ENCODE measurements around the gene CST6. TPM values are rescaled to one million over a fixed set of nuclear protein-coding genes. Genes with fewer than 3 reads are reported as not detected.

CST6 gene
- total RNA-seq, 4 donors from 2014 or later = 7.1 to 53.1 (median 30.6) TPM

GRCh38 chr11:66014804-66015453 is 3.1 kb downstream of the CST6 start:
- H3K27ac ChIP-seq = no peak overlapping the region
- no peak for DNase-seq
- H3K9me3 ChIP-seq = no peaks in the 10 kb centered on the region
- no peaks in the 10 kb centered on the region for H3K36me3 ChIP-seq
- no peak overlapping the region for H3K4me3 ChIP-seq (replicated peaks in 1 of 3)
- peaks cover 12 to 28% of the 10 kb centered on the region in 2 donors for H3K4me1 ChIP-seq
- intact Hi-C loops (cut with DNase I) = no loop called here
- H3K27me3 ChIP-seq = no peaks in the 10 kb centered on the region
- no peak for TF ChIP-seq POLR2A (IDR thresholded peaks at IDR 0.05)
- TF ChIP-seq, protein P1, sequence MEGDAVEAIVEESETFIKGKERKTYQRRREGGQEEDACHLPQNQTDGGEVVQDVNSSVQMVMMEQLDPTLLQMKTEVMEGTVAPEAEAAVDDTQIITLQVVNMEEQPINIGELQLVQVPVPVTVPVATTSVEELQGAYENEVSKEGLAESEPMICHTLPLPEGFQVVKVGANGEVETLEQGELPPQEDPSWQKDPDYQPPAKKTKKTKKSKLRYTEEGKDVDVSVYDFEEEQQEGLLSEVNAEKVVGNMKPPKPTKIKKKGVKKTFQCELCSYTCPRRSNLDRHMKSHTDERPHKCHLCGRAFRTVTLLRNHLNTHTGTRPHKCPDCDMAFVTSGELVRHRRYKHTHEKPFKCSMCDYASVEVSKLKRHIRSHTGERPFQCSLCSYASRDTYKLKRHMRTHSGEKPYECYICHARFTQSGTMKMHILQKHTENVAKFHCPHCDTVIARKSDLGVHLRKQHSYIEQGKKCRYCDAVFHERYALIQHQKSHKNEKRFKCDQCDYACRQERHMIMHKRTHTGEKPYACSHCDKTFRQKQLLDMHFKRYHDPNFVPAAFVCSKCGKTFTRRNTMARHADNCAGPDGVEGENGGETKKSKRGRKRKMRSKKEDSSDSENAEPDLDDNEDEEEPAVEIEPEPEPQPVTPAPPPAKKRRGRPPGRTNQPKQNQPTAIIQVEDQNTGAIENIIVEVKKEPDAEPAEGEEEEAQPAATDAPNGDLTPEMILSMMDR (IDR thresholded peaks at IDR 0.05) = no peak
- WGBS, 2 donors = 93 to 98% methylated on average over 4 of the region's 6 CpGs

- no peak for TF ChIP-seq POLR2A (IDR thresholded peaks at IDR 0.05)
- TF ChIP-seq, protein P1 (IDR thresholded peaks at IDR 0.05) = no peak
- Histone ChIP-seq H3K4me3 (replicated peaks in 1 of 3) (no peak overlapping the region), H3K9me3 (no peaks in the 10 kb centered on the region), H3K36me3 (no peaks in the 10 kb centered on the region), H3K27ac (no peak overlapping the region), H3K27me3 (no peaks in the 10 kb centered on the region), H3K4me1 (peaks cover 12 to 28% of the 10 kb centered on the region in 2 donors)
- 83 to 93% methylated on average over 3 to 5 of the region's 7 CpGs for WGBS, 2 donors
- intact Hi-C loops (cut with DNase I) = no loop called here
- no peak for DNase-seq
Measured at GRCh38 chr11:66015454-66015881, 3.7 kb downstream of the CST6 start.

- Histone ChIP-seq H3K27ac (no peak overlapping the region), H3K27me3 (no peaks in the 10 kb centered on the region), H3K4me1 (peaks cover 12 to 23% of the 10 kb centered on the region in 2 donors), H3K4me3 (replicated peaks in 1 of 3) (no peak overlapping the region), H3K9me3 (no peaks in the 10 kb centered on the region), H3K36me3 (no peaks in the 10 kb centered on the region)
- TF ChIP-seq, protein P1 (IDR thresholded peaks at IDR 0.05) = no peak
- no peak for TF ChIP-seq POLR2A (IDR thresholded peaks at IDR 0.05)
- intact Hi-C loops (cut with DNase I) = no loop called here
- peak in 1 of 2 donors; percentile 17 for DNase-seq
- 85 to 91% methylated on average over 12 to 16 of the region's 18 CpGs for WGBS, 2 donors
Measured at GRCh38 chr11:66015936-66016792, 4.4 kb downstream of the CST6 start.

DNA sequence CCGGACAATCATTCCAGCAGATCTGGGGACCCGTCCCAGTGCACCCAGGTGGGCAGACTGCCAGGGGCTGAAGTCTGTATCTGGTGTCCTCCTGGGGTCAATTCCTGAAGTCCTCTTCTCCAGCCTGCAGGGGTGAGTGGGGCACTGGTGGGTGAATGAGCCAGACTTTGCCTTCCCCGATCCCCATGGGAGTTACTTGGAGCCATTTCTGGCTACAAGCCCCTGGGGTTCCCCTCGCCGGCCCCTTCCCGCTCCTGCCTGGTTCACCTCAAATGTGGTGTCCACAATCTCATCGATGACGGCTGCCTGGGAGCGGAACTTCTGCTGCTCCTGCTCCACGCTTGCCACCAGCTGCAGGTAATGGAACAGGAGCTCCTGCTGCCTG is 5.0 kb downstream of the CST6 start:
- Histone ChIP-seq H3K27me3 (no peaks in the 10 kb centered on the region), H3K27ac (no peak overlapping the region), H3K36me3 (no peaks in the 10 kb centered on the region), H3K4me1 (peaks cover 8 to 19% of the 10 kb centered on the region in 2 donors), H3K4me3 (replicated peaks in 1 of 3) (no peak overlapping the region), H3K9me3 (no peaks in the 10 kb centered on the region)
- DNase-seq = no peak
- 88 to 90% methylated on average over 10 of the region's 10 CpGs for WGBS, 2 donors
- intact Hi-C loops (cut with DNase I) = no loop called here
- no peak for TF ChIP-seq POLR2A (IDR thresholded peaks at IDR 0.05)
- TF ChIP-seq, protein P1 (IDR thresholded peaks at IDR 0.05) = no peak

GRCh38 chr11:66017321-66017720 is 5.5 kb downstream of the CST6 start:
- DNase-seq = no peak
- Histone ChIP-seq H3K9me3 (no peaks in the 10 kb centered on the region), H3K27me3 (no peaks in the 10 kb centered on the region), H3K36me3 (no peaks in the 10 kb centered on the region), H3K4me1 (peaks cover 5 to 17% of the 10 kb centered on the region in 2 donors), H3K27ac (no peak overlapping the region), H3K4me3 (replicated peaks in 1 of 3) (no peak overlapping the region)
- WGBS, 2 donors = 76 to 77% methylated on average over 4 of the region's 4 CpGs
- intact Hi-C loops (cut with DNase I) = no loop called here
- TF ChIP-seq, protein P1 (IDR thresholded peaks at IDR 0.05) = no peak
- TF ChIP-seq POLR2A (IDR thresholded peaks at IDR 0.05) = no peak

All from thyroid gland (tissue), 4 donors.